NCI-H2227 (cell line): ENCODE results near the gene SYPL2.

ENCODE experiments used
- DNase-seq: peaks from one replicate; lab custom pipeline; 2025; ENCODE audit not compliant: unreplicated experiment; lab: John Stamatoyannopoulos, UW

SYPL2 gene

DNA sequence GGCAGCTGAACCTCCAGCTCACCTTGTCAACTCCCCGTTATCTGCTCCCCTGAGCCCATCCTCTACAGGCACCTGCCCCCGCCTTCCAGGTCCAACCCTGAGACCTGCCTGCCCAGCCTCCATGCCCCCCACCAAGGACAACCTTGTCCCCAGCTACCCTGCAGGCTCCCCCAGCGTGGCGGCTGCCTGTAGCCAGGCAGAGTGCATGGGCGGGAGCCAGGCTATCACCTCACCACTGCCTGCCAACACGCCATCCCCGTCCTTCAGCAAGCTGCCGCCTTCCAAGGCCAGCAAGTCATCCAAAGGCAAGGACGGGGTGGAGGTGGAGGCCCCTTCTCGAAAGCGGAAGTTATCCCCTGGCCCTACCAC, 24.6 kb downstream of the SYPL2 start:
- no peak for DNase-seq

DNA sequence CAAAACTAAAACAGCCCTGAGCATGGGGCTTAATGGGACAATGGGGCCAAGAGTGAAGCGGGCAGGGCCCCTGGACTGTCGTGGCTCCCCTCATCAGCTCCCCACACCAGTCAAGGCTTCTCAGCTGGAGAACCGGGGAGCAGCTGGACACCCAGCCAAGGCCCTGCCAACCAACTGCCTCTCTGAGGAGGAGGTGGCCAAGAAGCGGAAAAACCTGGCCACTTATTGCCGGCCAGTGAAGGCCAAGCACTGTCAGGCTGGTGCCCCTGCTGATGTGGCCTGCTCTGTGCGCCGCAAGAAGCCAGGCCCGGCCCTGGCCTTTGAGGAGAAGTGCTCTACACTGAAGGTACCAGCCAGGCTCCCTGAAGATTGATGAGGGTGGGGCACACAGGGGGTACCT, 25.0 kb downstream of the SYPL2 start:
- DNase-seq: no peak

DNA sequence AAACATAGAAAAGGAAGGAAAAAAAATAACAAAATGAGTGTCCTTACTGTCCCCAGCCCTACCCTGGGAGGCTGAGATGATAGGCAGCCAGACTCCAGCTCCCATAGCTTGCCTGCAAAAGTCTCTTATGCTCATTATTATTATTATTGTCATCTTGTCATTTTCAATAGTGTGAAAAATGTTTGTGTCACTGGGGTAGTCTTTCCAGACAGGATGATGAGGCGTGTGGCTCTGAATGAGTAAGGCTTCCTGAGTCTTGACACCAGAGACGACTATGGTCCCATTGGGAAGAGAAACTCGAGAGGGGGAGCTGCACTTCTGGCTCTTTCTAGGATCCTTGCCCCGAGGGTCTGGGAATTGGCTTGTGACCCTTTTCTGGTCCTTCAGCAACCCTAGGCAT, 26.4 kb downstream of the SYPL2 start:
- no peak for DNase-seq

DNA sequence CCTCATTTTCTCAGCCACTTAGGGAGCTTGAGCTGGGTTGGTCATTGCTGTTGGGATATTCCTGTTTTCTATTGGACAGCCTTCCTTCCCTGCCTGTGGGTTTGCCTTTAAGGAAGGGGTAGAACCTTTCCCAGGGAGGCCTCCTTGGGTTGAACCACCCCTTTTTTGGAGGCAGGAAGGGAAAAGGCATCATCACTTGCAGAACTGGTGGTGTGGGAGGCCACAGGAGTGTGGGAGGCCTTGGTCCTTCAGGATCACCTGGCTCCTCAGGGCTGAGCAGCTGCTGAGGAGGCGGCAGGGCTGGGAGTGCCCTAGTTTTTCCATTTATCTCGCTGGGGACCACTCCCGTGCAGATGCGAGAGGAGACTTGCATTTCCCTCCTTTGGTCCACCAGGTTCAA, 26.9 kb downstream of the SYPL2 start:
- peak; percentile 38 for DNase-seq

DNA sequence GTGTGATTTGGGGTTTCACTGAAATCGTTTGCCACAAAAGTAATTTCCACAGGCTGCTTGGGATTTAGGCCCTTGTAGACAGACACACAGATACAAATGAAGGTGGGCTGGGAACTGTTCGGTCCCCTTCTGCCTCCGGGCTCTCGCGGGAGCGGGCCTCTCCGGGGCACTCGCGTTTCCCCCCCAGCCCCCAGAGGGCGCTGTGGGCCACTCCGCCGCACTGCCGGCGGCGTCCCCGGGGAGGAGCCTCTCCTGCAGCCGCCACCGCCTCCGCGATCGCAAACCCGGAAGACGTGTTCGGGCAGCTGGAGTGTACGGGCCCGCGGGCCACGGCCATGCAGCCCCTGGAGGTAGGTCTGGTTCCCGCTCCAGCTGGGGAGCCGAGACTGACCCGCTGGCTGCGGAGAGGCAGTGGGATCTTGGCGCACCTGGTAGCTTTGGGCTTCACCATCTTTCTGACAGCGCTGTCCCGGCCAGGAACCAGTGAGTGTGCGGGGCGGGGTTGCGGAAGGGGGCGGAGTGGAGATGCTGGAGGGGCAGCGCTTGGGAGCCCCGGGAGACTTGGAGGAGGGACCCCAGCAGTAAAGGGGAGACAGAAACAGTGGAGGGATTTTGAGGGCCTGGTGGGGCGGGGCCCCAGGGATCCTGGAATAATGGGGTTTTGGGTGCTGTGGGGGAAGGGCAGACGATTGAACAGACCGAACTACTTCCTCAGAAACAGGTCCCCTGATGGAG, 27.6 kb downstream of the SYPL2 start, which contains the start of gene CYB561D1:
CYB561D1 (plus strand) TSS at position 290 of the 735 bp plus-strand sequence; CDS start at position 336, 46 bp downstream.
- peak; percentile 95 for DNase-seq

DNA sequence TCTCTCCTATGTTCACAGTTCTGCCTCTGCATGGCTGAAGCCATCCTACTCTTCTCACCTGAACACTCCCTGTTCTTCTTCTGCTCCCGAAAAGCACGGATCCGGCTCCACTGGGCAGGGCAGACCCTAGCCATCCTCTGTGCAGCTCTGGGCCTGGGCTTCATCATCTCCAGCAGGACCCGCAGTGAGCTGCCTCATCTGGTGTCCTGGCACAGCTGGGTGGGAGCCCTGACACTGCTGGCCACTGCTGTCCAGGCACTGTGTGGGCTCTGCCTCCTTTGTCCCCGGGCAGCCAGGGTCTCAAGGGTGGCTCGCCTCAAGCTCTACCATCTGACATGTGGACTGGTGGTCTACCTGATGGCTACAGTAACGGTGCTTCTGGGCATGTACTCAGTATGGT, 29.4 kb downstream of the SYPL2 start:
- no peak for DNase-seq

DNA sequence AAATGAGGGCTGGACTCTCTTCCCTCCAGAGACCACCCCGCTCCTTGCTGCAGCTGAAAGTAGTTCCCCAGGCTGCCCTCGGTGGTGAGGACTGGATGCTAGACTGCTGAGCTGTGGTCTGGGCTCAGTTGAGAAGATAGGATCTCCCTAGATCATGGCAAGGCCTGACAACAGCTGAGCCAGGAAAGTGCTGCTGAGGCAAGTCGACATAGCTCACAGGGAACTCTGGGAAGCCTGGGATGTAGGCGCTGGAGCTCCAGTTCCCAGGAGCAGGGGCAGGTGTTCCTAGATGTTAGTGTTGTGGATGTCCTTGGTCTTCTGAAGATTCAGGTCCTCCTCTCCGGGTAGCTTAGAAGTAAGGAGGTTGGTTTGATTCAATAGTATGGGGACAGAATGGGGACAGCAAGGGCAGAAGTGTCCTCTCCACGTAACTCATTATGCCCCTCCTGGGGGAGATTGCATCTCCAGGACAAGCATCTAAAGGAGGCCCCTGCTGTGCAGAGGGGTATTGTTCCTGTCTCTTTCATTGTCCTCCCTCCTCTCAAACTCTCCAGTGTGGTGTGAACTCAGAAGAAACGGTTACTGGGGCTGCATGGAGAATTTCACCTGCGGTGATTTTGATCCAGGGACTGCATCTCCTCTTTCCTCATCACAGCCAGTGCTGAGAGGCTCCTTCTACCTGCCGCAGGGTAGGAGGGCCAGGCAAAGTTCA, 31.3 kb downstream of the SYPL2 start:
- no peak for DNase-seq

DNA sequence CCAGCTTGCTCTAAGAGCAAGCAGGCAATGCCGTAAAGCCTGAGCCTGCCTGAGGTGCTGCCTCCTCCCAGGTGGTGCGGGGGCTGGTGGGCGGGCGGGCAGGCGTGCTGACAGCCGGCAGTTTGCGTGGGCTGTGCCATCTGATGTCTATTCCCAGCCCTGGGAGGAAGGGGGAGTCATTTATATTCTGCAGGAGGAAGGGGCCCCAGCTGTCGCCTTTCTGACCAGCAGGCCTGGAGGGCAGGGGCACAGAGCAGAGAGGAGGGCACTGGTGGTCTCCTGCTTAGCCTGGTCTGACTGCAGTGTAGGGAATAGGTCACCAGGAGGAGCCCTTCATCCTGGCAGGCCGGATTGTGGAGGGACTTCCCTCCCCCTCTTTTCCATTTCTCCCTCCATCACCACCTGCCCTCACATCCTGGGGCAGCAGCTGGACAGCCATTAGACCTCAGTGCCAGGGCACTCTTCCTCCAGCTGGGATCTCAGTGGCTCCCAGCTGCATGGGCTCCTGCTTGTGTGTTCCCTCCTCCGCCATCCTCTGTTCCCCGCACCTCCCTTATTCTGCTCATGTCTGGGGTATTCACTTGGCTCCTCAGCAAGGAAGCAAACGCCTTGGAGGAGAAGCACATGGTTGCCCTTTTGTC, 31.9 kb downstream of the SYPL2 start:
- DNase-seq: peak; percentile 76

DNA sequence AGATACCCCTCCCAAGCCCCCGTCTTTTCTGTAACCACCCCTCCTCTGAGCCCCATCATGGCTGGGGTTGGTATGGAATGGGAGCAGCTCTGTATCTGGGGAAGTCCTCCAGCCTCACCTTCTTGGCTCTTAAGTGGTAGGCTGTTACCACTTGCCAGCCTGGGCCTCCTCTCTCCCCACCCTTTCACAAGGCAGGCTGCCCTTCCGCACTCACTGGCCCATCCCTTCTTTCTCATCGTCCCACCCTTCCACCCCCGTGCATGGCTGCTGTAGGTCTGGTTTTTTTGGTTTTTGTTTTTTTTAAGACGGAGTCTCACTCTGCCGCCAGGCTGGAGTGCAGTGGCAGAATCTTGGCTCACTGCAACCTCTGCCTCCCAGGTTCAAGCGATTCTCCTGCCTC, 32.7 kb downstream of the SYPL2 start:
- DNase-seq: no peak

DNA sequence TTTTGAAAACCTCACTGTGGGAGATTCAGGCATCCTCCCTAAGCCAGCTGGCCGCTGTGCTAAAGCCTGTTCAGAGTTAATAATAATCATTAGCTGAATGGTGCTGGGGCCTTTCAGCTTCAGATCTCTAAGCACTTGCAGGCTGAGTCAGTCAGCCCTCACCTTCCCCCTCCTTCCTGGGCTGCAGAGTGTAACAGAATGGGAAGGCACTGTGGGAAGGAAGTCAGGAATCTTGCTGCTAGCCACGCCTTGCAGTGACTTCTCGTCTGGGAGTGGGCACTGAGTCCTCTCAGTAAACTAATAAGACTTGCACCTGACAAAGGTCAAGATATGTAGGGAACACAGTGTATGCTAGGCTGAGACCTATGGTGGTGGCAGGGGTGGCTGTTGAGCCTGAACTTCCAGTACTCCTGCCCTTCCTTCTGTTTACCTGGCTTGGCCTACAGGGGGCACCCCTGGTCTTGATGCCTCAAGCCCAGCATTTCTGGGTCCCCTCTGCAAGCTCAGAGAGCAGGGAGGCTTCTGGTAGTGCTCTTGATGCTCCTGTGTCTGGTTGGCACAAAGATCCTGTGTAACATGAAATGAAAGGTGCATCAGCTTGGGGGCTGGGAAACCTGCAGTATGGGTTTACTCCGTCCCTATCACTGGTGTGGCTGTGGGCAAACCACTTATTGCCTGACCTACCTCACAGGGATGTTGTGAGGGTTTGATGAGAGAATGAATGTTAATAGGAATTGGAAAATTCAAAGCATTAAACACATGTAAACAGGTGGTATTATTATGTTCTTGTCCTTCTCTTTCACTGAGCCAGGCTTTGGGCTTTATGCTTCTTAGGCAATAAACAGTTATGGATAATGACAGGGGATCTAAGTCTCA, 33.6 kb downstream of the SYPL2 start:
- DNase-seq: peak; percentile 83

DNA sequence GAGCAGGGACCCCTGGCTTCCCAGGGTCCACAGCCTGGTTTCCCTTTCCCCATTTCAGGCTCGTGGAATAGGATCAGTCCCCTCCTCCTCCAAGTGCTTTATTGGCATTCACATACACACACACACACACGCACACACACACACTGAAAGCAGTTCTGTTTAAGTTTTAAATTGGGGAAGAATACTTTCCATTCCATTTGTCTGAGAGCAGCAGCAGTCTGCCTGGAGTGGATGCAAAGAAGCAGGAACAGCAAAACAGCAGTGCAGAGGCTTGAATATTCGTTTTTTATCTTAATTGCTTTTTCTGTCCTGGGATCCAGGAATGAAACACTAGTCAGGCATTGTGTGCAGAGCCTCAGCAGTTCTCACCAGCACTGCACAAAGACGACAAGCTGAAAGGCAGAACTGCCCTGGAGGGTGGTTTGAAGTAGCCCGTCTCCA, 34.6 kb downstream of the SYPL2 start:
- DNase-seq: no peak

DNA sequence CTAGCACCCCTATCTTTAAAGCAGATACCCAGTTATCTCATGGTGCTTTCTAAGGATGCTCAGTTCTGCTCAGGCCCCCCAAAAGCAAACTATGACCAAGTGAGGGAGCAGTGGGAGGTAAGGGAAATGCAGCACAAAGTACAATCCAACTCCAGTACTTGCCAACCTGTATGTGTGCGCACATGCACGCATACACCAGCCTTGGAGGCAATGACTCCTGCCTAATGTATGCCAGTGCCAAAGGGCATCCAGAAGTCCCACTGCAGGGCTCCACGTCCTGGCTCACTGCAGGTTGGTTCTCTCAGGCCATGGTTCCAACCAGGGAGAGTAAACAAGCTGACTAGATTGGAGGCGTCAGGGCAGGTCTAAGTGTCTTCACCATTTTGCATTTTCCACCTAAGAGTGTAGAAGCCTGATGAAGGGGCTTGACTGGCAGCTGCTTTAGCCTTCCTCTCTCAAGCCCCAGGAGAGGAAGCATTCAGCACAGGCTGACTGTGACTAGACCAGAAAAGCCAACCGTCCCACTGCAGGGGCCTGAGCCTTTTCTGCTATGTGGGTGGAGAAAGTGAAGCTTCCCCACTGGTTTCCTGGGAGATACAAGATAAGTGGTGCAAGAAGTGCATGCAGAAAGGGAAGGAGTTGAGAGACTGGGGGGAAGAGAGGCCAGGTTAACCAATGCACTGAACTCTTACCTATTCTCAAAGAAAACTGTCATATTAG, 35.5 kb downstream of the SYPL2 start:
- DNase-seq: no peak

DNA sequence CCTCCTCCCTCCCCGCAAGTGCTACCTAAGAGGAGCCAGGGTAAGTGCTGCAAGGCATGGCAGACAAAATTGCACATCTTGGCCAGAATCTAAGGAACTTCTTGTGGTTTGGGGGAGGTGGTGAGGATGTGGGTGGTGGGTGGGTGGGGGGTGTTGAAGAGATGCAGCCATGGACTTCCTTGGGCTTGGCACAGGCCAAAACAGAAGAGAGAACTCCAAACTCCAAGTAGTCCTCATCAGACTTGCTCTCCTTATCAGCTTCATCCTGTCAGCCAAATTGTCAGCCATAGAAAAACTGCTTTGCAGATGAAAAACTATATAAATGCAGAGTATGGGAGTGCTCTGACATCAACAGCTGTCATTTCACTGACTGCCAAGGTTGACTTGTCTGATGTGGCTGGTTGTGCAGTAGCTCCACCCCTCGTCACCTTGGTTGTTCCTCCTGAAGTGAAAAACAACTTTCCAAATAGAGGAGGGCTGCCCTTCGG, 36.1 kb downstream of the SYPL2 start:
- DNase-seq: no peak

DNA sequence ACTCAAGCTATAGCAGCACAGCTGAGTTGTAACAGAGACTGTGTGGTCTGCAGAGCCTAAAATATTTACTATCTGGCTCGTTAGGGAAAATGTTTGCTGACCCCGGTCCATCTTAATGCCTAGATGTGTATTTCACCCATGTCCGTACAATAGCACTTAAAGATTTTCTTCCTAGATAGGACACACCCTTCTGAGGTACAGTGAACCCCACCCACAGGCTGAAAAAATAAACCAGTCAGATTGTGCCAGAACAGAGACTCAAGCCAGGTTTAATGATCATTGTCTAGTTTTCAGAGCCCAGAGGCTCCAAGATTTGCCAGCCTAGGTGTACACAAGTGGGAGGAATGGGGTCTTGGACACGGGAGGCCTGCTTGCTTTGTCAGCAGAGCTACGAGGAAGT, 37.6 kb downstream of the SYPL2 start:
- no peak for DNase-seq

DNA sequence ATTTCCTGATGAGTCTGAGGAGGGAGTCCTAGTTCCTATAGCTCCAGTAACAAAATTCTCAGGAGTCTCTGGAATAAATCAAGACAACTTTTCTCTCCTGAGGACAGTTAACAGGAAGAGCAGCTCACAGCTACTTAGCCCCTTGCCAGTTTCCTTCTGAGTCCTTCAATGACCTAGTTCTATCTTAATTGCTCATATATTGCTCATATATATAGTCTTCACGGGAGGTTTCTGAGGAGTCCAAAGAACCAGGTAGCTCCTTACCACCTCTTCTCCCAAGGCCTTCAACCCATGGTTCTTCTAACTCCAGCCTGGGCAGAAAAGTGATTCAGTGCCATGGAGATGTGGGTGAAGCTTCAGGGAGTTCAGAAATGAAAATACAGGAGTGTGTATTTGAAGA, 38.6 kb downstream of the SYPL2 start:
- DNase-seq: no peak

DNA sequence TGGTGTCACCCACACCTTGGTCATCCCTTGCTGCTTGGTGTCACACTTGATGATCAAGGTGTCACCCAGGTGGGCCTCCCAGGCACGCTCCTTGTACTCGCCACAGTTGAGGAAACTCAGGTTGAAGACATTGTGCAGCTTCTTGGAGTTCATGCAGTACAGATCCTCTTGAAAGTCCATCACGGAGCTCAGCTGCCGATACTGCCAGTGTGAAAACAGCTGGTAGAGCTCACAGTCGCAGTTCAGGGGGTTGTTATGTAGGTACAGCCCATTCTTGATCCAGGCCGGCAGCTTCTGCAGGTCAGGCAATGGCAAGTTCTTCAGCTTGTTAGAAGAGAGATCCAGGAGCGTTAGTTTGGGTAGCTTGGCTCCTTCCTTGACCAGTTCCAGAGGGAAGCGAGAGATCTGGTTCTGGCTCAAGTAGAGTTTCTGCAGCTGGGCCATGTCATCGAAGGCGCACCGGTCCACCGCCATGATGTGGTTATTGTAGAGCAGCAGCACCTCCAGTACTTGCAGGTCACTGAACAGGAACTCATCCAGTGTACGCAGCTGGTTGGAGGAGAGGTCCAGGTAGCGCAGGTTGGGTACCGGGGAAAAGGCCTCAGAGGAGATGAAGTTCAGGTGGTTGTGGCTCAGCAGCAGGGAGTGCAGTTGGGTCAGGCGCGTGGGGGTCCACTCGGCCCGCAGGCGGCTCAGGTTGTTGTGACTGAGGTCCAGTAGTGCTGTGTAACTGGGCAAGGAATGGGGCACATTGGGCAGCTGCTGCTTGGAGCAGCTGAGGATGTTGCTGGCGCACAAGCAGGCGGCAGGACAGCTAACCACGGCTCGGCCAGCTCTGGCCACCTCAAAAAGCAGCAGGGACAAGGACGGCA, 41.9 kb downstream of the SYPL2 start:
- no peak for DNase-seq

DNA sequence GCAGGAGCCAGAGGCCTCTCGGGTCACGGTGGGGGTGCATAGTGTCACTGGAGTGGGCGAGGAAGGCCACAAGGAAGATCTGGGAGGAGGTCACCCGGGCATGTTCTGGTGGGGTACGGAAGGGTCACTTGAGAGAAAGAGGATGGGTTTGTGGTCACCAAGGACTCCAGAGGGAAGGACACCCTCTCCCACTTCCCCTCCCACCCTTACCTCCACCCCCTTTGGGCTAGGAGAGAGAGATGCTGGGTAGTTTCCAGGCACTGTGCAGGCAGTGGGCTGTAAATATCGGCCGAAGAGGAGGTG, 42.5 kb downstream of the SYPL2 start:
- no peak for DNase-seq

DNA sequence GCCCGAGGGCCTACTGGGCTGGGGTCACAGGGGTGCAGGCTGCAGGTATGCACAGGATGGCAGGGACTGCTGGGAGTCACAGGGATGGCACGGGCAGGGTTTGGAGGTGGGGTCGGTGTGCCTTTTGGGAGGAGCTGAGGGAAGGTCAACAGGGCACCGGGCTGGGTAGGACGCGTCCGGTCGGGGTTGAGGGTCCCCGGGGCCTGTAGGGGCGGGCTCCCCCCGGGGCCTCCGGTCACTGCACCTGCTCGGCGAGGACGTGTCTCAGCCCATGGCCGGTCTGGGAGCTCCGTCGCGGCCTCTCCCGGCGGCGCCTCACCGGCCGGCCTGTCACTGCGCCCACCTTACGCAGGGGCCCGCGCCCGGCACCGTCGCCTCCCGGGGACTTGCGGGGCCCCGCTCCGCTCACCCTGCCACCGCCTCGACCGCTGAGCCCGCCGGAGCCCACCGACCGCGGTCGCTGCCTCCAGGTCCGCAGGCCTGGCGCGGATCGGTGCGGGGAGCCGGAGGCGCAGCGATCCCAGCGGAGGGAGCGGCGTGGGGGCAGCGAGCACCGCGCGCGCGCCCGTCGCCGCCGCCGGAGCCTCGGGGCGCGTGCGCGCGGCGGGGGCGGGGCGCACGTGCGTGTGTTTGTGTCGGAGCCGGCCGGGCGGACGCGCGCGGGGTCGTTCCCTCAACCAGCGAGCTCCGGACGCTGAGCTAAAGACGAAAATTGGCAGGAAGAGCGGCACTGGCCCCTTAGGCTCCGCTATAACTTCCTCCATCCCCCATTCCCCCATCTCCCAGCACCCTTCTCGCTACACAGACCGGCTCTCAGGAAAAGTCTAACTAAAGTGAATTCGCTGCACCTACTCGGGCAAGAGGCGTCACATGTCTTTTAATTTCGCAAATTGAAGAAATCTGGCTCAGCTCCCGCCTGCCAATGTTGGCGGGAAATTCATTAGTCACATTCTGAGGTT, 43.1 kb downstream of the SYPL2 start, which contains the start of gene AMIGO1:
AMIGO1 (minus strand) TSS at position 552 of the 959 bp plus-strand sequence. CDS start 815 bp downstream, outside the sequence.
- peak; percentile 89 for DNase-seq
